ENCODE measurements around the gene DOCK4. TPM values are rescaled to one million over a fixed set of nuclear protein-coding genes. Genes with fewer than 3 reads are reported as not detected.

The DOCK4 gene
- total RNA-seq, 1 donor from 2014 or later = 100 TPM

- H3K4me1 ChIP-seq = no peaks in the 10 kb centered on the region
- intact Hi-C loops (cut with DNase I) = no loop called here
- H3K27me3 ChIP-seq = no peaks in the 10 kb centered on the region
- DNase-seq (no peak), ATAC-seq (peak; percentile 17)
- peaks cover 38% of the 10 kb centered on the region for H3K36me3 ChIP-seq
- no peaks in the 10 kb centered on the region for H3K9me3 ChIP-seq
- TF ChIP-seq CTCF (IDR thresholded peaks at IDR 0.05) = no peak
- H3K27ac ChIP-seq = peak overlapping the region; percentile 53
- no peak overlapping the region for H3K4me3 ChIP-seq
Measured at GRCh38 chr7:111931016-111931517, 275.1 kb downstream of the DOCK4 start.

GRCh38 chr7:111929264-111929663 lies 276.9 kb downstream of the DOCK4 start:
- DNase-seq (no peak), ATAC-seq (no peak)
- H3K27ac ChIP-seq = no peak overlapping the region
- H3K9me3 ChIP-seq = no peaks in the 10 kb centered on the region
- intact Hi-C loops (cut with DNase I) = no loop called here
- peaks cover 22% of the 10 kb centered on the region for H3K36me3 ChIP-seq
- H3K27me3 ChIP-seq = no peaks in the 10 kb centered on the region
- TF ChIP-seq CTCF (IDR thresholded peaks at IDR 0.05) = no peak
- H3K4me1 ChIP-seq = no peaks in the 10 kb centered on the region
- H3K4me3 ChIP-seq = no peak overlapping the region

DNA sequence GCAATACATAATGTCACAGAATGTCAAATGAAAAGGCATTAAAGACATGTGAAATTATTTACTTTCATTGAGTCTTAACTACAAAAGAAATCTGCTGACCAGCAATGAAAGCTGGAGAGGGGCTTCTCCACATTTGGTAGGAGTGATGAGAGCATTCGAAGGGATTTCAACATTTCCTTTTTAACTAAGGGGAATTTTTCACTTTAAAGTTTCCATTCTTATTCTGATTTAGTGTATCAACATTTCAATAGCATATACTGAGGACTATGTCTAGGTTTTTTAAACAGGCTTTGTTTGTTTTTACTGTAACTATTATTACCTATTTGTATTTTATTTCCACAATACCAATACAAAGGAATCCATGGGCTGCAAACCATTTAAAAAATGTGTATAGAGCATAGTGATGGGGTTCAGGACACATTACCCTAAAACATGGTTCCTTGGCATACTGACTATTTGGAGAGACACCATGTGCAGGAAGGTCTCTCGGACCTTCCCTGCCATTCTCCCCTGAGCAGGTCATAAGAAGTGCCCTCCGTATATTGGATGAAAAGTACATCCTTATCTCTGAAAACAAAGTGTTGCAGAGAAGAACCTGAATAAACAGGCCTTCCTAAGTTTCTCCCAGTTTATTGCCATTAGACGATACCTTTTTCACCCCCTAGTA lies 278.7 kb downstream of the DOCK4 start:
- ATAC-seq = no peak
- Histone ChIP-seq H3K4me3 (no peak overlapping the region), H3K27me3 (no peaks in the 10 kb centered on the region), H3K36me3 (peaks cover 4% of the 10 kb centered on the region), H3K27ac (no peak overlapping the region), H3K4me1 (no peaks in the 10 kb centered on the region), H3K9me3 (no peaks in the 10 kb centered on the region)
- TF ChIP-seq CTCF (IDR thresholded peaks at IDR 0.05) = no peak
- DNase-seq = no peak
- intact Hi-C loops (cut with DNase I) = no loop called here

- Histone ChIP-seq H3K36me3 (peaks cover 15% of the 10 kb centered on the region), H3K4me1 (no peaks in the 10 kb centered on the region), H3K27me3 (no peaks in the 10 kb centered on the region), H3K9me3 (no peaks in the 10 kb centered on the region), H3K27ac (no peak overlapping the region), H3K4me3 (no peak overlapping the region)
- intact Hi-C loops (cut with DNase I) = no loop called here
- TF ChIP-seq CTCF (IDR thresholded peaks at IDR 0.05) = no peak
- DNase-seq (no peak), ATAC-seq (no peak)
Measured at GRCh38 chr7:111920329-111920728, 285.9 kb downstream of the DOCK4 start.

GRCh38 chr7:111919631-111920179 lies 286.5 kb downstream of the DOCK4 start:
- ATAC-seq (no peak), DNase-seq (no peak)
- H3K4me1 ChIP-seq = no peaks in the 10 kb centered on the region
- no peak overlapping the region for H3K27ac ChIP-seq
- peaks cover 21% of the 10 kb centered on the region for H3K36me3 ChIP-seq
- no peak for TF ChIP-seq CTCF (IDR thresholded peaks at IDR 0.05)
- H3K9me3 ChIP-seq = no peaks in the 10 kb centered on the region
- H3K4me3 ChIP-seq = no peak overlapping the region
- no peaks in the 10 kb centered on the region for H3K27me3 ChIP-seq
- intact Hi-C loops (cut with DNase I) = no loop called here

Measured in upper lobe of right lung (tissue), 1 donor.